PFSK-1 (cell line): ENCODE data around the gene TMEM63C.

Experiments used
- POLR2AphosphoS5 ChIP-seq: IDR thresholded peaks from 2 replicates; pipeline ENCODE4 v1.6.1; 2012; ENCODE audit warnings: low read depth, mild to moderate bottlenecking, control low read depth, low read length, moderate library complexity
- REST ChIP-seq, 2 experiments: IDR thresholded peaks; 2 replicates each; pipeline versions ENCODE4 v1.6.1 to v1.8.0; 2011 to 2012; ENCODE audit warnings: low read depth in 2 of 2, low read length in 2 of 2, control low read depth in 1 of 2, inconsistent platforms in 1 of 2, mild to moderate bottlenecking in 1 of 2, moderate library complexity in 1 of 2; ENCODE audit not compliant: insufficient read depth in 1 of 2
- SIN3A ChIP-seq: IDR thresholded peaks from 2 replicates; pipeline ENCODE4 v1.6.1; 2012; ENCODE audit warnings: mild to moderate bottlenecking, low read length, moderate library complexity, borderline replicate concordance; ENCODE audit not compliant: insufficient read depth
- TAF1 ChIP-seq: IDR thresholded peaks from 2 replicates; pipeline ENCODE4 v1.6.1; 2012; ENCODE audit warnings: low read length, control low read depth, borderline replicate concordance; ENCODE audit not compliant: insufficient read depth

GRCh38 chr14:77250927-77251326, 69.3 kb downstream of the TMEM63C start:
- TF ChIP-seq SIN3A (no peak), POLR2AphosphoS5 (no peak), REST (IDR thresholded peaks at IDR 0.05; ENCODE audit: insufficient read depth in 1 of 2, low read depth in 2 of 2, low read length in 2 of 2) (no peak), TAF1 (no peak)
